ENCODE results near the gene IL17RD.

DNA sequence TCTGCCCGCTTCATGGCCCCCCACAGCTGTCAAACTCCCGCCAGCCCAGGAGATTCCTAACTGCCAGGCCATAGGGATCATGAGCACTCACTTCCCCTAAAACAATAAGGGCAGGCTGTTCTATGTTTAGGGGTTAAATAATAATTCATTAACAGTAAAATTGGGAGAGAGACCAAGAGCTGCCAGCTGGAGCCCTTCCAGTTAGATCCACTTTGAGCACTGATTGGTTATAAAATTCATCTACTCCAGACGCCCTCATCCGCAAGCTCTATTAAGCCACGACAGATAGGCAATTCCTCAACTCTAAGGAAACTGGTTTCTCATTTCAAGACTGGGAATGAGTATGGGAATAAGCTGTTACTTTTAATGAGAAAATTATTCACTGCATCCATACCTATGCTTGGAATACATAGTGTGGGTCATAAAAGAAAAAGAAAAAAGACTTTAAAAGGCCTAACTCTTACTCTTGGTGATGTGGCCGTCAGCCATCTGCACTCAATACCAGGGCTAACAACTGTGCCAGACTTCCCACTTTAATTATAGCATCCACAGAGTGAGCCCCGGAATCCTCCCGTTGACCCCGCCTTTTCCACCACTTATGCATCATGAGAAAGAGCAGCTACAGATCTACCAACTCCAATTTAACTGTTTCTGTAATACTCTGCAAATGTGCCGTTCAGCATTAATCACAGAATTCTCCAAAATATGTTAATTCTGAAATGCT lies 44.5 kb downstream of the IL17RD start:
- TF ChIP-seq NFXL1 (IDR thresholded peaks at IDR 0.05; ENCODE audit: borderline replicate concordance), result no peak
- TF ChIP-seq EP300 (IDR thresholded peaks at IDR 0.05; ENCODE audit: borderline replicate concordance in 1 of 2, control insufficient read depth in 1 of 2, low read depth in 2 of 2, low read length in 2 of 2), result no peak
- no peak for TF ChIP-seq POLR2AphosphoS5 (IDR thresholded peaks at IDR 0.05; ENCODE audit: low read length)
- no peak for TF ChIP-seq POLR2A (IDR thresholded peaks at IDR 0.05; ENCODE audit: low read depth, low read length)

Measured in GM12878 (cell line).